ENCODE results near the gene DDX23. TPM values are rescaled to one million over a fixed set of nuclear protein-coding genes. Genes with fewer than 3 reads are reported as not detected.

DDX23 gene
- total and polyA plus RNA-seq, 10 donors = 33.1 to 104 (median 83.5) TPM

GRCh38 chr12:48827026-48827425 lies 24.9 kb downstream of the DDX23 start:
- no peaks in the 10 kb centered on the region for H3K27me3 ChIP-seq (replicated peaks in 1 of 7)
- no peak overlapping the region for H3K4me3 ChIP-seq
- WGBS, 5 donors = 77 to 88% (median 83%) methylated on average over 8 of the region's 8 CpGs
- TF ChIP-seq POLR2AphosphoS5 (IDR thresholded peaks at IDR 0.05) (no peak), CTCF (IDR thresholded peaks at IDR 0.05 in 8 of 11, conservative IDR thresholded peaks at IDR 0.05 in 3 of 11) (no peak), POLR2A (IDR thresholded peaks at IDR 0.05) (no peak)
- no peaks in the 10 kb centered on the region for H3K9me3 ChIP-seq
- peaks cover under 1 to 62% (median 45%) of the 10 kb centered on the region in 6 donors for H3K36me3 ChIP-seq
- no peak for DNase-seq
- no peak overlapping the region for H3K27ac ChIP-seq
- intact Hi-C loops (cut with DNase I; ENCODE audit: low total_unique reads) = no loop called here
- H3K4me1 ChIP-seq = no peaks in the 10 kb centered on the region

- no peak overlapping the region for H3K27ac ChIP-seq
- no peaks in the 10 kb centered on the region for H3K27me3 ChIP-seq (replicated peaks in 1 of 7)
- intact Hi-C loops (cut with DNase I; ENCODE audit: low total_unique reads) = no loop called here
- peaks cover 0 to 55% (median 38%) of the 10 kb centered on the region in 6 donors for H3K36me3 ChIP-seq
- no peak for DNase-seq
- no peaks in the 10 kb centered on the region for H3K4me1 ChIP-seq
- 73 to 89% (median 85%) methylated on average over 13 to 15 of the region's 15 CpGs for WGBS, 5 donors
- H3K9me3 ChIP-seq = no peaks in the 10 kb centered on the region
- H3K4me3 ChIP-seq = no peak overlapping the region
- no peak for TF ChIP-seq POLR2A (IDR thresholded peaks at IDR 0.05)
Measured at GRCh38 chr12:48826209-48826855, 25.6 kb downstream of the DDX23 start.

DNA sequence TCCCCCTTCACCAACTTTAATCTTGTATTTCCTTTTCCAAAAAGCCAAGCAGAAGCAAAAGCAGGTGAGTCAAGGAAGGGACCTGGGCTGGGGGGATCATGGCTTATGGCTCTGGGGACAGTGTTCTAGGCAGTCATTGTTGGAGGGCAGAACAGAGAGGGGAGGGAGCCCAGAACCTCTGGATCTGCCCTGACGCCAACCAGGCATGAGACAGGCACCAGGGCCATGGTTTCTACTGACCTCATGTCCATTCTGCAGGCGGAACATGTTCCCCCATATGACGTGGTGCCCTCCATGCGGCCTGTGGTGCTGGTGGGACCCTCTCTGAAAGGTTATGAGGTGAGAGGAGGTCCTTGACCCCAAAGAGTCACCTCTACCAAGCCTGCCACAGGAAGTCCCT lies 27.1 kb downstream of the DDX23 start:
- Histone ChIP-seq H3K36me3 (peaks cover 0 to 41% (median 24%) of the 10 kb centered on the region in 6 donors), H3K9me3 (no peaks in the 10 kb centered on the region), H3K27me3 (replicated peaks in 1 of 7) (no peaks in the 10 kb centered on the region), H3K27ac (no peak overlapping the region), H3K4me3 (no peak overlapping the region), H3K4me1 (no peaks in the 10 kb centered on the region)
- TF ChIP-seq CTCF (IDR thresholded peaks at IDR 0.05 in 8 of 11, conservative IDR thresholded peaks at IDR 0.05 in 3 of 11) (no peak), POLR2A (IDR thresholded peaks at IDR 0.05) (no peak), POLR2AphosphoS5 (IDR thresholded peaks at IDR 0.05) (no peak)
- intact Hi-C loops (cut with DNase I; ENCODE audit: low total_unique reads) = no loop called here
- WGBS, 5 donors = 82 to 93% (median 88%) methylated on average over 4 of the region's 4 CpGs
- DNase-seq = no peak

- no peak for TF ChIP-seq POLR2A (IDR thresholded peaks at IDR 0.05)
- no peak for TF ChIP-seq CTCF (IDR thresholded peaks at IDR 0.05 in 8 of 11, conservative IDR thresholded peaks at IDR 0.05 in 3 of 11)
- no peak for TF ChIP-seq POLR2AphosphoS5 (IDR thresholded peaks at IDR 0.05)
- DNase-seq = no peak
- H3K4me1 ChIP-seq = peaks cover 0 to 7% (median 1%) of the 10 kb centered on the region in 6 donors
- peaks cover 0 to 5% (median 0%) of the 10 kb centered on the region in 7 donors for H3K27me3 ChIP-seq (replicated peaks in 1 of 7)
- H3K4me3 ChIP-seq = no peak overlapping the region
- no peaks in the 10 kb centered on the region for H3K9me3 ChIP-seq
- peaks cover 0 to 33% (median 16%) of the 10 kb centered on the region in 6 donors for H3K36me3 ChIP-seq
- no peak overlapping the region for H3K27ac ChIP-seq
- WGBS, 5 donors = 75 to 92% (median 83%) methylated on average over 12 of the region's 12 CpGs
- intact Hi-C loops (cut with DNase I; ENCODE audit: low total_unique reads) = no loop called here
Measured at GRCh38 chr12:48824112-48824511, 27.9 kb downstream of the DDX23 start.

Data from spleen (tissue), 11 donors.